Bronchus fibroblast of lung (primary cell): ENCODE results near the gene MAP3K2. TPM values are rescaled to one million over a fixed set of nuclear protein-coding genes. Genes with fewer than 3 reads are reported as not detected.

ENCODE experiments used
- total RNA-seq: library from RNA; depleted of rRNA; stranded (reverse); fragments of >200 nt; gene quantifications from 2 replicates; pipeline ENCODE4 v1.2.3, GENCODE V29; 2015

Gene MAP3K2, protein sequence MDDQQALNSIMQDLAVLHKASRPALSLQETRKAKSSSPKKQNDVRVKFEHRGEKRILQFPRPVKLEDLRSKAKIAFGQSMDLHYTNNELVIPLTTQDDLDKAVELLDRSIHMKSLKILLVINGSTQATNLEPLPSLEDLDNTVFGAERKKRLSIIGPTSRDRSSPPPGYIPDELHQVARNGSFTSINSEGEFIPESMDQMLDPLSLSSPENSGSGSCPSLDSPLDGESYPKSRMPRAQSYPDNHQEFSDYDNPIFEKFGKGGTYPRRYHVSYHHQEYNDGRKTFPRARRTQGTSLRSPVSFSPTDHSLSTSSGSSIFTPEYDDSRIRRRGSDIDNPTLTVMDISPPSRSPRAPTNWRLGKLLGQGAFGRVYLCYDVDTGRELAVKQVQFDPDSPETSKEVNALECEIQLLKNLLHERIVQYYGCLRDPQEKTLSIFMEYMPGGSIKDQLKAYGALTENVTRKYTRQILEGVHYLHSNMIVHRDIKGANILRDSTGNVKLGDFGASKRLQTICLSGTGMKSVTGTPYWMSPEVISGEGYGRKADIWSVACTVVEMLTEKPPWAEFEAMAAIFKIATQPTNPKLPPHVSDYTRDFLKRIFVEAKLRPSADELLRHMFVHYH
- total RNA-seq, result 10.9 and 11.9 TPM in 2 replicates

DNA sequence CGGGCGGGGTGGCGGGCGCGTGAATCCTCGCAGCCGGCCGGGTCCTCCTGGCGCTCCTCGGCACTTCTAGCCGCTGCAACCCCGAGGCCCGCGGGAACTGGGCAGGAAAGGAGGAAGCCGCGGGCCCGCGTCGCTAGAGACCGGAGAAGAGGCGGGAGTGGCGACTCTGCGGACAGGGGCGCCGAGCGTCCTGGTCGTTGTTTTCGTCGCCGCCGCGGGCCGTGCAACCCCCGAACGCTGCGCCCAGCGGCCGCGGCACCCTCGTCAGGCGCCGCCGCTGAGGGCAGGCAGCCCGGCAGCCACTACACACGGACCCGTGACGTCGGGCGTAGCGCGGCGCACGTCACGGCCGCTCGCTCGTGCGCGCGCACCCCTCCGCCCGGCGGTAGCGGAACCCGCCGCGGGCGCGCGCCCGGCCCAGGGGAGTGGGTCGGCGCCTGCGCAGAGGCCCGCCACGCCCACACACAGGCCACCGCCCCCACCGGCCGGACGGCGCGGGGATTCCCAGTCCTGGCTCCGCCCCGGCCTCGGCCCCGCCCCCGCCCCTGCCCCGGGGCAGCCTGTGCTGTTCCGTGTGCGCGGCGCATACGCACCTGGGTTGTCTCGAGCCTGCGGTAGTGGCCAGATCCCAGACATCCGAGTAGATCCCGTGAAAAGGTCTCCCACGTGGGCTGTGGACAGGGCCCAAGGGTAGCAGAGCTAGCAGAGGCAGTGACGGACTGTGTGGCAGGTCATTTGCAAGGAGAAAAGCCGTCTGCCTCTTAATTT lies at the start of gene MAP3K2:
Gene MAP3K2, minus strand, starts transcription at position 321 of the 768 bp plus-strand sequence. CDS start 44,846 bp downstream, outside the sequence.

DNA sequence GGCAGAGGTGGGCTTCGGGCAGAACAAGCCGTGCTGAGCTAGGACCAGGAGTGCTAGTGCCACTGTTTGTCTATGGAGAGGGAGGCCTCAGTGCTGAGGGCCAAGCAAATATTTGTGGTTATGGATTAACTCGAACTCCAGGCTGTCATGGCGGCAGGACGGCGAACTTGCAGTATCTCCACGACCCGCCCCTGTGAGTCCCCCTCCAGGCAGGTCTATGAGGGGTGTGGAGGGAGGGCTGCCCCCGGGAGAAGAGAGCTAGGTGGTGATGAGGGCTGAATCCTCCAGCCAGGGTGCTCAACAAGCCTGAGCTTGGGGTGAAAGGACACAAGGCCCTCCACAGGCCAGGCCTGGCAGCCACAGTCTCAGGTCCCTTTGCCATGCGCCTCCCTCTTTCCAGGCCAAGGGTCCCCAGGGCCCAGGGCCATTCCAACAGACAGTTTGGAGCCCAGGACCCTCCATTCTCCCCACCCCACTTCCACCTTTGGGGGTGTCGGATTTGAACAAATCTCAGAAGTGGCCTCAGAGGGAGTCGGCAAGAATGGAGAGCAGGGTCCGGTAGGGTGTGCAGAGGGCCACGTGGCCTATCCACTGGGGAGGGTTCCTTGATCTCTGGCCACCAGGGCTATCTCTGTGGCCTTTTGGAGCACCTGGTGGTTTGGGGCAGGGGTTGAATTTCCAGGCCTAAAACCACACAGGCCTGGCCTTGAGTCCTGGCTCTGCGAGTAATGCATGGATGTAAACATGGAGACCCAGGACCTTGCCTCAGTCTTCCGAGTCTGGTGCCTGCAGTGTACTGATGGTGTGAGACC lies 30.7 kb upstream of the MAP3K2 start, which contains the start of gene PROC:
Gene PROC, plus strand, starts transcription at position 128 of the 812 bp plus-strand sequence. CDS start 1,516 bp downstream, outside the sequence.

DNA sequence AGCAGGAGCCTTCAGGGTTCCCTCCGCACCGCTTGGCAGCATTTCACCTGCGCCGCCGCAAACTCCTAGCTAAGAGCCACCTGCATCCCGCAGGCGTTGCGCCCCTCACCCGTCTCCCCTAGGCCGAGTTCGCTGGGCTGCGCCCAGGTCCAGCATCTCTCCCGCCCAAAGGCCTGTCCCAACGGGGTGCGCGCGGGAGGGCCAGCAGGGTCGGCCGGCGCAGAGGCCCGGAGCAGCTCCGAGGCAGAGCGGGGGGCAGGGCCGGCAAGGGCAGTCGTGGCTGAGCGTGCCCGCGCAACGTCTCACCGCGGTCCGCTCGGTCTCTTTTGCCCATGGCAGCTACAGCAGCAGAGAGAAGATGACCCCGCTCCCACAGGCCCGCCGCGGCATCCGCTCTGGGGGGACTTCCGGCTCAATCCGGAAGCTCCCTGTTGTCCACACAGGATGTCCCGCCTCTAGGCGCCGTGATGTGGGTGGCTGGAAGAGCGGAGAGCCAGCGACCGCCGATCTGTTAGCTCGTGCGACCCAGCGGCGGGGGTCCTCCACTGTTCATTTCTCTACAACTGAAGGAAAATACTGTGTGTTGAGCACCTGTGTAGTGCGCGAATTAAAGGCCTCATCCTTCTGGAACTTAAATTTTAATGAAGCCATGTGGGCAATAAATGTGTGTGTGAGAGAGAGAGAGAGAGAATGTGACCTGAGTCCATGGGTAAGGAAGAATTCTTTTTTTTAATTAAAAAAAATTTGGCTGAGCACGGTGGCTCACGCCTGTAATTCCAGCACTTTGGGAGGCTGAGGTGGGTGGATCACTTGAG lies 93.8 kb downstream of the MAP3K2 start, which contains the start of gene ERCC3:
Gene ERCC3, minus strand, starts transcription at position 397 of the 815 bp plus-strand sequence. Its CDS starts 63 bp downstream, at position 334.

Other genes starting within 250 kb of the MAP3K2 start
- not detected in 2 replicates for gene CYP27C1, start 167.7 kb downstream of the MAP3K2 start, total RNA-seq
- gene ERCC3, start 93.8 kb downstream of the MAP3K2 start, total RNA-seq, result 27.2 and 29.0 TPM in 2 replicates
- not detected in 2 replicates for gene PROC, start 30.5 kb upstream of the MAP3K2 start, total RNA-seq
- gene IWS1, start 138.5 kb upstream of the MAP3K2 start, total RNA-seq, result 27.6 and 32.1 TPM in 2 replicates
- under 0.01 TPM in 1 of 2 replicates, not detected in the other for gene MYO7B, start 147.7 kb upstream of the MAP3K2 start, total RNA-seq